ENCODE results near the gene STXBP1.
"Not testable (repeated sequence)": the region's sequence is repeated elsewhere in the genome, so short reads cannot be mapped to it uniquely, and the experiment has no call there.

Gene STXBP1

DNA sequence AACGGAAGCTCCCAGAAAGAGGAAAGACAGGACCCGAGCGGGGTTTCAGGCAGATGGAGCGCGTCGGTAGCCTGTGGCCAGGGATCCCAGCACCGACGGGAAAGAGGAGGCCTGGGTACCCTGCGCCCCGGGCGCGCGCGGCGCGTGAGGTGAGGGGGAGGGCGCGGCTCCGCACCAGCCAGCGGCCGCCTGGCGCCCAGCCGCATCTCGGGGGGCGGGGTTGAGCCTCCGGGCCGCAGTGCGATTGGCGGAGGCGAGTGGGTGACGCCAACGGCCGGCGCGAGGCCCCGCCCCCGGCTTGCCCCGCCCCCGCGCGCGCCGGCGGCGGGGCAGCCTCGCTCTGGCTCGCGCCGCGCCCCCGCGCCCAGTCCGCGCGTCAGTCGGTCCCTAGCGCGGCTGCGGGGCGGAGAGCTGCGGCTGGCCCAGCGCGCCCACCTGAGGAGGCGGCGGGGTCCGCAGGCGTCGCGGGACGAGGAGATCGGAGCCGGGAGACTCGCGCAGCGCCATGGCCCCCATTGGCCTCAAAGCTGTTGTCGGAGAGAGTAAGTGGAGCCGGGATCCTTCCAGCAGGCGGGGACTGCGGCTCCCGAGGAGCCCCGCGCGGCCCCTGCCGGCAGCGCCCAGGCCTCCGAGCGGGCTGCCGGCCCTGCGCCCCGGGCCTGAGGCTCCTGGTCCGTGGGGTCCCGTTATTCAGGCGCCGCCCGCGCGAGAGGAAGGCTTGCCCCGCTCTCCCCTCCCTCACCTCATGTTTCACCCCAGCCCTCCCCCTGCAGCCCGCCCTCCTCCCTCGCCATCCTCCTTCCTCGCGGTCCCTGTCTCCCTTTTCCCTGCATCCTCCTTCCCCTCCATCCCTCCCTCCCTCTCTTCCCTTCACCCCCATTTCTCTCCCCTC, at the start of gene STXBP1:
STXBP1 (plus strand) TSS at position 379 of the 892 bp plus-strand sequence; CDS start at position 506, 127 bp downstream.
- DNase-seq (ENCODE audit: low spot score): peak; percentile 92

DNA sequence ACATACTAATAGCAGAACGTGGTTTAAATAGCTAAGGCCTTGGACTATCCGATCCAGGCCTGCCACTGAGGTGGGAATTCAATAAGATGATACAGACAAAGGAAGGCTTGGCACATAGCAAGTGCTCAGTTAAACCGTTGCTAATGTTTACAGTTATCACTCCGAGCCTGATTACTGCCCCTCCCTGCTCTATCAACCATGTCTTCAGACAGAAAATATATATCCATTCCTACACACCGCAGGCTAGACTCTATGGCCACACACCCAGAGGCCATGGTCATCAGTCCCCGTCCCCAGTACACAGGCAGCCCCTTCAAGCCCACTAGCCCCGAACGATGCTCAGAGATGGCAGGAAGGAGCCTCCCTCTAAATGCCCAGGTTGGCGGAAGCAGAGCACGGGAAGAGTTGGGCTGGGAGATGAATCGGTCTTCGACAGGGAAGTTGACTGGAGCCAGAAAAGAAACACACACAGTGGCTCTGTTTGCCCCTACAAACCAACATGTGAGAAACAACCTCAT, 49.7 kb upstream of the STXBP1 start:
- no peak for DNase-seq (ENCODE audit: low spot score)

- DNase-seq (ENCODE audit: low spot score): peak; percentile 96
Observed at GRCh38 chr9:127562841-127563401, 49.2 kb upstream of the STXBP1 start.

- DNase-seq (ENCODE audit: low spot score): no peak
Observed at GRCh38 chr9:127563579-127563978, 48.5 kb upstream of the STXBP1 start.

GRCh38 chr9:127565231-127565630, 46.8 kb upstream of the STXBP1 start:
- DNase-seq (ENCODE audit: low spot score): no peak

DNA sequence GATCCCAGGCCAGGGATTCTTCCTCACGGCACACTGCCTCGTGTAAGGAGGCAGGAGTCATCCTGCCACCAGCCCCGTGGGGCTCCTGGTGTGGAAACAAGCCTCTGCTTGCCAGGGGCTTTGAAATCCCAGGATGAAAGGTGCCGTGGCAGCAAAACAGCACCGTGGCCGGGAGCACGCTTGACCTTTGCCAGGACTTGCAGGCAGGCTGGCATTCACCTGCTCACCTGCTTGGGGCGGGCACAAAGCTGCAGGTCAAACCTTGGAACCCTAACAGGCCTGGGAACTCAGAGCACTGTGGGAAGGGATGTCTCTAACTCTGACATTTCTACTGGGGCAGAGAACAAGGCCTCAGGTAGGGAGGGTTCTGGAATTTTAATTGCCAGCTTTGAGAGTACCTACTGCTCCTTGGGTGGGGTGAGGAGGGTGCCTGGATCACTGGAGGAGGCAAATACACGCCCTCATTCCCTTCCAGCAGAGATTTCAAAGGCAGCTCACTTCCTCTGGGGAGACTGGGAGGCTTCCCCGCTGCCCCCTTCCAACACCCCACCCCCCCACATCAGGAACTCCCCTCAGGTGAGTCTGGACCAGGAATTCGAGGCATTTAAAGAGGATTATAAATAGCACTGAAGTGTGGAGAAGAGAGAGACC, 45.6 kb upstream of the STXBP1 start:
- DNase-seq (ENCODE audit: low spot score): no peak

GRCh38 chr9:127567035-127567729, 44.9 kb upstream of the STXBP1 start:
- DNase-seq (ENCODE audit: low spot score): peak; percentile 81

- peak; percentile 61 for DNase-seq (ENCODE audit: low spot score)
Observed at GRCh38 chr9:127567730-127568617, 44.1 kb upstream of the STXBP1 start.

GRCh38 chr9:127568618-127568970, 43.5 kb upstream of the STXBP1 start:
- DNase-seq (ENCODE audit: low spot score): no peak

GRCh38 chr9:127568971-127569885, 42.8 kb upstream of the STXBP1 start:
- peak; percentile 89 for DNase-seq (ENCODE audit: low spot score)

DNA sequence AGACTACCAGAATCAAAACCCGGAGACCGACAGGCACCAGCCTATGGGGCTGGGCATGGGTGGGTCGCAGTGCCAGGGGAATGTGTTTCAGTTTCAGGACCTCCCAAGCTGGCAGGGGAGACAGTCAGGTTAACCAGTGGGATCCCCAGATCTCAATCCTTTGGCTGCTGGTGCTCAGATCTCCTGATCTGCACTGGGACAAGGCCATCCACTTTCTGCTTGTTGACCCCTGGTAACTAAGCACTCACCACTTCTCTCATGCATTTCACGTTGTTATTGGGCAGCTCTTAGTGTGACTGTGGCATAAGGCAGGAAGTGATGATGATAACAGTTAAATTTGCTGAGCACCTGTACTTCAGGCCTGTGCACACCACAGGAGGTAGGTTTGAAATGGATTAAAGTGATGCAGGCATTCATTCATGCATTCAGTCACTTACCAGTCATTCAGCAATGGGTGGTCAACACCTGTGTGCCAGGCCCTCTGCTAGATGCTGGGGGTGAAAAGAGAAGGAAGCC, 42.1 kb upstream of the STXBP1 start:
- DNase-seq (ENCODE audit: low spot score): peak; percentile 83

DNA sequence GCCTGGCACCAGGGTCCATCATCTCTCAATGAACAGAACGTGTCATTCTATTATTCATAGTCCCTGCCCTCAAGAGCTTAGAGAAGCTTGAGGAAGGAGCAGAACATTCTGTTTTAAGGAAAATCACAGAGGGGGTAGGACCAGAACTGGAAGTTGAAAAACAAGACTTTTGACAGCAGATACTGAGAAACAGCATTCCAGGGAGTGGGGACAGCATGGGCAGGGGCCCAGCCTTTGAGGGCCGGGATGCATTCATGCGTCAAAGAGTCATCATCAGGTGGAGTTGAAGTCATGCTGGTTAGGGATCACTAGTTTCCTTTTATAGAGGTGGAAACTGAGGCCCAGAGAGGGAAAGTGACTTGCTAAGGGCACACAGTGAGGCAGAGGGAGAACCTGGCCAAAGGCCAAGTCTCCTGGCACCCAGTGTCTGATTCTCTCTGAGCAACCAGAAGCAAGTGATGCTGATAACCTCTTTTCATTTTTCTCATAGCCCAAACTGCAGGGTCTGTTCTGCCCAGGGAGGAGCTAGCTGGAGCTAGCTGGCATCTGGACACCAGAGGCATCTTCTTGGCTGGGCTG, 41.5 kb upstream of the STXBP1 start:
- DNase-seq (ENCODE audit: low spot score): no peak

GRCh38 chr9:127571971-127572370, 40.1 kb upstream of the STXBP1 start:
- DNase-seq (ENCODE audit: low spot score): no peak

DNA sequence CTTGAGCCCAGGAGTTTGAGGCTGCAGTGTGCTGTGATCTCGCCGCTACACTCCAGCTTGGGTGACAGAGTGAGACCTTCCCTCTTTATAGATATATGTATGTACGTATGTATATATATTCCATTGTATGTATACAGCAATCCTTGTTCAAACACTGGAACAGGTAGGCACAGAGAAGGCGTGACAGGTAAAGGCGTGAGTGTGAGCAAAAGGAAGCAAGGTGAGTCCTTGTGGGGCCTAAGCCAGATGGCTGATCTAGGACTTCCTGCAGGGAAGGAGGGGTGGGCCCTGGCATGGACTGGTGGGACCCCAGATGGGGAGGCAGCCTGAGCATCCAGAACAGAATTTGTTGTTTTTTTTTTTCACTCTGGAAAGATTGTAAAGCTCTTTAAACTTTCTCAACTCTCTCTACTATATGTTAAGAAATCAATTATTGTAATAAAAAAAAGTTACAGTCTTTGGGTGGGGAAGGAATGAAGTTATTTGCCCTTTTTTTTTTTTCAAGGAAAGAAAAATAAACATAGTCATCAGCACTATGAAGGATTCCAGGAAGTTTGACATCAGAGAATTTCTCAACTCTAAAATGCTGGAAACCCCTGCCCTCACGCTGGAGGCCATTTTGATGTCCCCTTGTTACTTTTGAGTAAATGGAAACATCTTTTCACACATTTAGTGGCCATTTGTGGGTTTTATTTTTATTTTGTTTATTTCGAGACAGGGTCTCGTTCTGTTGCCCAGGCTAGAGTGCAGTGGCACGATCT, 38.9 kb upstream of the STXBP1 start:
- no peak for DNase-seq (ENCODE audit: low spot score)

DNA sequence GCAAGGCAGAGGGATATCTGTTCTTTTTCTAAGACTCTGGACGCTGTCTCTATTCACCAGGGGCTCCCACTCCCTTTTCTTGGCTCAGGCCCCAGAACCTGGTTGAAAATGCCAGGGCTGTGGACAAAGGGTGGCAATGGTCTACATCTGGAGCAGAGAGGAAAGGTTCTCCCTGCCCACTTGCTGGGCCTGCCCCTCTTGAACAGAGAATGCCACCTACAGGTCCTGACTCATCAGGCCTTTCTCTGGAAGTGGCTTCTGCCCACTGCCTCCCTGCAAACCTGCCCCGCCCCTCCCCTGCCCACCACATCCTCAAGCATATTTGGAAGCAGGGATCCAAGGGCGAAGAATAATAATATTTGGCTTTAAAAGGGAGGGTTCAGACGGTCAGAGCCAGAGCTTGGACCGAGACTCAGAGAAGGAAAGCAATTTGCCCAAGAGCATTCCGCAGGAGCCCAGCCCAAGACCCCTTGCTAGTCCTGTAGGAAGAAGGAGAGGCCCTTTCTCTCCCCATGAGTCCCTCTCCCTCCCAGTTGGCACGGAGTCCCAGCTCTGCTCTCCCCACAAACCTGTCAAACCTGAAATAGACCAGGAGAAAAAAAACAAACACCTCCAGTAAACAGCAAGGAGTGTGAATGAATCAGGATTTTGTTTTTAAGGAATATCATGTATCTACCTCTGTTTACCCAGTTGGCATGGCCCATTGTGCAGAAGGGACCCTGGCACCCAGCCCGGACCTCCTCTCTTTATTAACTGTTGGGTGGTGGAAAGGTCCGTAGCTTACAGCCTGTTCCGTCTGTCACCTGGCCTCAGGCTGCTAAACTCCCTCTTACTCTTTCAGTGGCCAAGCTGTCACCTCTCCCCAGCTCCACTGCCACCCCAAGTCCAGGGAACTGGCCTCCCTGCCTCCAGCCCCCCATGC, 37.7 kb upstream of the STXBP1 start:
- DNase-seq (ENCODE audit: low spot score): no peak

DNA sequence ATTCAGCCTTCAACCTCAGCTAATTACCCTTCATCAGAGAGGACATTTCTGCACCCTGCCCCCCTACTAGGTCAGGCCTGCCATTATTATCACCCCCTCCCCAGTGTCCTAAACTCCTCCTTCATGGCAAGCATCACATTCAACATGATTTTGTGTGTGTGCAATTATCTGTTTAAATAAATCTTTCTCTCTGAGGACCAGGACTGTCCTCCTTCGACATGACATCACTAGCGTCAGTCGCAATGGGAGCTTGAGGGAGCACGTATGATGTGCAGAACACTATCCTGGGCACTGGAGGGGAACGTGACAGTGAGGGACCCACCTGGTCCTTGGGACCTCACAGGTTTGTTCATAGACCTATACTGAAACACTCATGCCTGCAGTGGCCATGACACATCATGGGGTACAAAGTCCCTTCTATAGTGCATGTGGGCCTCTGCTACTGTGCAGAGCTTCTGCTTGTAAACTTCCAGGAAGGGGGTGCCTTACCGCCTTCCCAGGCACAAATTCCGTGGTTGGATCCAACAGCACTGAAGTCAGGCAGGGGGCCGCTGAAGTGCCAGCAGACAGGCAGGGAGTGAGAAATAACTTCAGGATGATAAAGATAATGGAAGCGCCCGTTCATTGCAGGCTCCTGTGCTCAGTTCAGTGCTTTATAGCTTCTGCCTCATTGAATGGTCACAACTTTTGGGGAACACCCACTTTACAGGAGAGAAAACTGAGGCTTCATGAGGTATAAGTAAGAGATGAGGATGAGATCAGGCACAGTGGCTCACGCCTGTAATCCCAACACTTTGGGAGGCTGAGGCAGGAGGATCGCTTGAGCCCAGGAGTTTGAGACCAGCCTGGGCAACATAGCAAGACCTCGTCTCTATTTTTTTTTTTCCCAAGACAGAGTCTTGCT, 36.0 kb upstream of the STXBP1 start:
- DNase-seq (ENCODE audit: low spot score): peak; percentile 78

DNA sequence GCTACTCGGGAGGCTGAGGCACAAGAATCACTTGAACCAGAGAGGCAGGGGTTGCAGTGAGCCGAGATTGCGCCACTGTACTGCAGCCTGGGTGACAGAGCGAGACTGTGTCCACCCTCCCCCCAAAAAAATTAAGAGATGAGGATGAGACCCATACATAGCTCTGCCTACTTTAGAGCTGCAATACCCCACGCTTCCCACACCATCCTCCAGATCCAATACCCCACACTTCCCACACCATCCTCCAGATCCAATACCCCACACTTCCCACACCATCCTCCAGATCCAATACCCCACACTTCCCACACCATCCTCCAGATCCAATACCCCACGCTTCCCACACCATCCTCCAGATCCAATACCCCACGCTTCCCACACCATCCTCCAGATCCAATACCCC, 34.9 kb upstream of the STXBP1 start:
- DNase-seq (ENCODE audit: low spot score): not testable (repeated sequence)
